ENCODE measurements around the gene FASTK.

FASTK gene

GRCh38 chr7:151117565-151117964 lies 37.0 kb upstream of the FASTK start:
- DNase-seq = no peak

DNA sequence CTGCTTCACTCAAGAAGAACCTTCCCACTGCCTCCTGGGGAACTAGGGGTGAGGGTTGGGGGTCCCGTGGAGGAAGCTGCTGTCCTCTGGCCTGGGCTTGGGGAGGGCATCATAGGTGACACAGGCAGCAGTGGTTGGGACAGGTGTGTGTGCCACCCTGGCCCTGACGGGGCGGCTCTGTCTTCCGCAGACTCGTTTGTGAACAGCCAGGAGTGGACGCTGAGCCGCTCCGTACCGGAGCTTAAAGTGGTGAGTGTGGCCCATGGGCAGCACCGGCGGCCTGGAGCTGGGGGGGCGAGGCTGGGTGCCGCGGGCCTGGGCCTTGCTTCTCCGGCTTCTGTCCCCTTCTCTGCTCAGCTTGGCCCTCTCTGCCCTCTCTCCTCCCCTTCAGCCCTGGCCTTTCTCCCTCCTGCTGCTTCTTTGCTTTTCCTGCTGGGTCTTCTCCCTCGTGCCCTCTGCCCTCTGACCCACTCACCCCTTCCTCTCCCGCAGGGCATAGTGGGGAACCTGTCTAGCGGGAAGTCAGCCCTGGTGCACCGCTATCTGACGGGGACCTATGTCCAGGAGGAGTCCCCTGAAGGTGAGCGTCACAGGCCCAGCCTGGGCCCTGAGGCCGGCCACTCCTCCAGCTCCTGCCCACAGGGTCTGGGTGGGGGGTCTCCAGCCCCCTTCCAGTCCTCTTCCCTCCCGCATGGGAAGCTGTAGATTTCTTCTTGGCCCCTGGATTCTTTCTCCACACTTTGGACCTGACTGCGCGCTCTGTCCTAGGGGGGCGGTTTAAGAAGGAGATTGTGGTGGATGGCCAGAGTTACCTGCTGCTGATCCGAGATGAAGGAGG lies 36.2 kb upstream of the FASTK start:
- no peak for DNase-seq

DNA sequence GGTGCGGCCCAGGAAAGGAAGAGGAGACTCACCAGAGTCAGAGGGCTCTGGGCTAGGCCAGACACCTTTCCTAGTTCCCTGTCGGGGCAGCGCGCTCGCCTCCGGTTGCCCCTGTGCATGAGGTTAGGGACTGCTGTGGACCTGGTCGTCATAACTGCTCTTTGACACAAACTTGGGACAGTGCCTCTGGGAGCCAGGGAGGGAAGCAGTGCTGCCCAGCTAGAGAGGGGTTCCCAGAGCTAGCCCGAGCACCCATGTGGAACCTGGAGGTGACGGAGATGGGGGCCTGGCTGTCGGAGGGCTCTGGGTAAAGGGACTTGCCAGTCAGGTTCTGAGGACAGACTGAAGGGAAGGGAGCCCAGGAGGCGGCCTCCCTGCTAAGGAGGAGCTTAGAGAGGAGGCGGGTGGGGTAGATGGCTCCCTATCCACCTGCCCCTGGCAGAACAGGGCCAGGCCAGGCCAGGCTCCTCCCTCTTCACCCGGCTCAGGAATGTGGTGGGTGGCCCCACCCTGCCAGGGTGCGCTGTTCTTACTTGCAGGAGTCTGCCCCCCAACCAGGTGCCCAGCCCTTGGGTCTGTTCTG lies 35.3 kb upstream of the FASTK start:
- DNase-seq = no peak

GRCh38 chr7:151115121-151115835 lies 34.7 kb upstream of the FASTK start:
- DNase-seq = no peak

DNA sequence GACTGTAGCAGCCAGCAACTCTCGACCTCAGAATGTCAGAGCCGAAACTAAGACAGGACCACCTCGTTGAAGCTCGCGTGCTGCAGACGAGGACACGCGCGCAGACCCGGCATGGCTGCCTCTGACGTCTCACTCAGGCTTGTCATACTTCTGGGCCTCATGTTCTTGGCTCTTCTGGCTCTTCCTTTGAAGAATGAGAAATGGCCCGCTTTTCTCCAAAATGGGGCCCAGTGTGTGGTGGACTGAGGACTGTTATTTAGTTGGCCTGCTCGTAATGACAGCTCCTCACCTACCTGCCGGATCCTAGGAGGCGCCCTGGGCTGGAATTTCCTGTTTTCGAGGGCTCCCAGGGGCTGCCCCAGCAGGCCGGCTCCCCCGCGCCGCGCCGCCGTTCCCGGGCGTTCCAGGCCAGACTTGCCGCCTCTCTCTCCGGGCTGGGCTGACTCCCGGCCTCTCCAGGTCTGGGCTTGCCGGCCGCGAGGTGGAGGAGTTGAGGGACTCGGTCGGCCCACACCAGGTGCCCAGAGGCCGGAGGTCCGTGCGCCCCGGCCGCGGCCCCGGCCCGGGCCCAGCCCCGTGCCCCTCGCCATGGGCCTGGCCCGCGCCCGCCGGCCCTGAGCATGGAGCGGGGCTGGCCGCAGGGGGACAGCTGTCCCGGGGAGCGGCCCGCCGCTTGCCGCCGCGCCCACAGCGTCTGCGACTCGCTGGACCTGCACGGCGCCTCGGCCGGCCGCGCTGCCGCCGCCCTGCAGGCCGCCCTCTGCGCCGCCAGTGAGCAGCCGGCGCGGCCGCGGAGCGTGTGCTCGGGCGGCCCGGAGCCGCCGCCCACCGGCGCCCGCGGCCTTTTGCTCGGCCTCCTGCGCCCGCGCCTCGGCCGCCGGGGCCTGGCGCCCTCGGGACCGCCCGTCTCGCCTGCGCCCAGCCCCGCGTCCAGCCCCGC lies 33.8 kb upstream of the FASTK start:
- DNase-seq = no peak

GRCh38 chr7:151113344-151114150 lies 32.9 kb upstream of the FASTK start:
- no peak for DNase-seq

DNA sequence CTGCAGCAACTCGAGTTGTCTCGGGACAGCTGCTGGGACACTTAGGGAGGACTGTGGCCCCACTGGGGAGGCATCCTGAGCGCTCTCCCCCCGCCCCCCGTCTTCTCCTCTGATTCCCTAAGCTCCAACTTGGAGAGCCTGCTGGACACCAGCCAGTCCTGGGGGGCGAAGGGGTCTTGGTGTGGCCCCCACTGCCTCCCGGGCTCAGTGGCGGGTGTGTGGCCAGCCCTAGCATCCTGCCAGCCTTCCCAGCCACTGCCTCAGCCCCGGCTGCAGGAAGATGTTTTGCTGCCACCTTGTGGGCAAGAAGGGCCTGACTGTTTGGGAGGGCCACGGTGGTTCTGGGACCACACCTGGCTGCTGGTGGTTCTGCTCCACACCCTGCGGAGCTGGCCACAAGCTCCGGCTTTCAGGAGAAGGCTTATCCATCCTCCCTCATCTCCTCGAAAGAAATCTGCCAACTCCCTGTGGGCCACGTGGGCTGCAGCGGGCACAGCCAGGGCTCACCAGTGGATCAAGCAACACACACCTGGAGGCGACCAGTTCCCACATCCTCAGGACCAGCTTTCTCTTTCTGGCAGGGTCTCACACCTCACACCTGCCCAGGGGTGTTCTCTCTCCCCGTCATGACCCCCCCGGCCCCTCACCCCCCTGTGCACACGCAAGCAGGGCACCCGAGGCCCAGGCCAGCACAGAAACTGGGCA lies 30.5 kb upstream of the FASTK start:
- DNase-seq = peak in 1 of 2 experiments; percentile 65

DNA sequence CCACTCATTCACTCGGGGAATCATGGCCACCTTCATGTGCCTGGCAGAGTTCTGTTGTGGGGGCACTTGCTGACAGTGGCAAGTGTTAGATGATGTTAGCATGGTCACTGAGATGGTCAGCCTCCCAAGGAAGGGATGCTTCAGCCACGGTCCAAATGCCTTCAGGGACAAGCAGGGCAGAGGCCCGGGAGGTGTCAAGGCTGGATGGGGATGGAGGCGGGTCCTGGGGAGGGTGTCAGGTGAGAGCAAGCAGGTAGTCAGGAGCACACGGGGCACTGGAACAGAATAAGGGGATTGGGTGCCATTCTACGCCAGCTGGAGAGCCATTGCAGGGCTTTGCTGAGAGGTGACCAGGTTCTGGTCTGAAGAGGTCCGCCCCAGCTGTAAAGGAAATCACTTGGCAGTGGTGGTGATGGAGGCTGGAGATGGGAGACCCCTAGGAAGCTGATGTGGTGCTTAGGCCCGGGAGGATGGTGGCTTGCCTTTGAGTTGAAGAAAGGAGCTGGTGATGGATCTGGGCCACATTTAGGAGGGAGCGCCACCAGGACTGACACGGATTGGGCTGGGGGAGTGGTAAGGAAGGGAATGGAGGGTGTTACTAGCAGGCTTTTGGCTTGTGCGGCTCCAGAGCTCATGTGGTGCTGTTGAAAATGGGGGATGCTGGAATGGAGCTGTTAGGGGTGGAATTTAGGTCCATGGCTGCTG lies 29.8 kb upstream of the FASTK start:
- DNase-seq = no peak

DNA sequence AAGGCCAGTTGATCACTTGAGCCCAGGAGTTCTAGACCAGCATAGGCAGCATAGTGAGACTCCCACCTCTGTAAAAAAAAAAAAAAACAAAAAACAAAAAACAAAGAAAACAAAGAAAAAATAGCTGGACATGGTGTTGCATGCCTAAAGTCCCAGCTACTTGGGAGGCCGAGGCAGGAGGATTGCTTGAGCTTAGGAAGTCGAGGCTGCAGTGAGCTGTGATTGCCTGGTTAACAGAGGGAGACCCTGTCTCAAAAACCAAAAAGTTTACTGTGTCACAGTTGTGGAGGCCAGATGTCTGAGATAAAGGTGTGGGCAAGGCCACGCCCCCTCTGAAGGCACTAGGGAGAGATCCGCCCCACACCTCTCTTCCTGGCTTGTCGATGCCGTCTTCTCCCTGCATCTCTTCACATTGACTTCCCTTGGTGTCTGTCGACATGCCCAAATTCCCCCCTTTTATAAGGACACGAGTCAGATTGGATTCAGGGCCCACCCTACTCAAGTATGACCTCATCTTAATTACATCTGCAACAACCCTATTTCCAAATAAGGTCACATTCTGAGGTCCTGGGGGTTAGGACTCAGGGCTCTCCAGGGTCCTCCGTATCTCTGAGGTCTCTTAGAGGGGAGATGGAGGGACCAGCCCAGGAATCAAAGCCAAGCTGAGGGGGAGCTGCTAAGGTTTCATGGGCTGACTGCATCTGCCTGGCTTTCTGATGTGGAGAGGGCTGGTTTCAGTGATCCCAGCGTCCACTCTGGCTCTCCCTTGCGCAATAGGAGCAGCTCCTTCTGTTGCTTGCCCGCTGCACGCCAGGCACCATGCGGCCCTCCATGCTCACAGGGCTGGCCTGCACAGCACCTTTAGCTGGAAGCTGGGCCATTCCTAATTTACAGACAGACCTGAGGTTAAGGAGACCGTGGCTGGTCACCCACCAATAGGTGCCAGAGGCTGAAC lies 28.8 kb upstream of the FASTK start:
- DNase-seq = no peak

DNA sequence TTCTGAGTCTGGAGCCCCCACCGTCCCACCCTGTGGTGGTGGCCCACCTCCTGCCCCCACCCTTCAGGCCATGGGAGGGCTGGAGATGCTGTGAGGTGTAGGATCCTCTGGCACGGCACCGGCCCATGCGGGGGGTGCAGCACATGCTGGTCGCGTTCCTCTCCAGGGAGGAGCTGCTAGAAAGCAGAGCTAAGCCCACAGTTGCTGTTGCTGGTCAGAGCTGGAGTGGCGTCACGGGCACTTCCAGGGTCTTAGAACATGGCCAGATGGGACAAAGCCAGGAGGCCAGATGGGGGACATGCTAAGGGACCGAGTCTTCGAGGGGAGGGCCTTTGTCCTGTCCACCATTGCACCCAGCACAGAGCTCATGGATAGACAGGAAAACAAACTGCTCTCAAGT lies 27.3 kb upstream of the FASTK start:
- no peak for DNase-seq

GRCh38 chr7:151104411-151105235 lies 24.0 kb upstream of the FASTK start:
- DNase-seq = no peak

GRCh38 chr7:151103973-151104372 lies 23.4 kb upstream of the FASTK start:
- no peak for DNase-seq

DNA sequence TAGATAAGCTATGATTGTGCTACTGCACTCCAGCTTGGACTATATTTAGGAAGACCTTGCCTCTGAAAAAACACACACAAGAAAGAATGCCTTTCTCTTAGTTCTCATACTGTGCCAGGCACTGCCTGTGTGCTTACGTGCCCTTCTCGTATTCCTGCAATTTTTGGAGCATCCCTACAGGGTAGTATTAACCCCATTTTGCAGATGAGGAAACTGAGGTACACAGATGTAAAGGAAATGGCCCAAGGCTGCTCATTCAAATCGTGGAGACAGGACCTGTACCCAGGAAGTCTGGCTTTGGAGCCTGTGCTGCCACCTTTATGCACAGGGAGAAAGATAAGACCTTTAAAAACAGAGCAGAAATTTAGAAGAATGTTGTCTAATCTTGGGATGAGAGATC lies 22.4 kb upstream of the FASTK start:
- no peak for DNase-seq

DNA sequence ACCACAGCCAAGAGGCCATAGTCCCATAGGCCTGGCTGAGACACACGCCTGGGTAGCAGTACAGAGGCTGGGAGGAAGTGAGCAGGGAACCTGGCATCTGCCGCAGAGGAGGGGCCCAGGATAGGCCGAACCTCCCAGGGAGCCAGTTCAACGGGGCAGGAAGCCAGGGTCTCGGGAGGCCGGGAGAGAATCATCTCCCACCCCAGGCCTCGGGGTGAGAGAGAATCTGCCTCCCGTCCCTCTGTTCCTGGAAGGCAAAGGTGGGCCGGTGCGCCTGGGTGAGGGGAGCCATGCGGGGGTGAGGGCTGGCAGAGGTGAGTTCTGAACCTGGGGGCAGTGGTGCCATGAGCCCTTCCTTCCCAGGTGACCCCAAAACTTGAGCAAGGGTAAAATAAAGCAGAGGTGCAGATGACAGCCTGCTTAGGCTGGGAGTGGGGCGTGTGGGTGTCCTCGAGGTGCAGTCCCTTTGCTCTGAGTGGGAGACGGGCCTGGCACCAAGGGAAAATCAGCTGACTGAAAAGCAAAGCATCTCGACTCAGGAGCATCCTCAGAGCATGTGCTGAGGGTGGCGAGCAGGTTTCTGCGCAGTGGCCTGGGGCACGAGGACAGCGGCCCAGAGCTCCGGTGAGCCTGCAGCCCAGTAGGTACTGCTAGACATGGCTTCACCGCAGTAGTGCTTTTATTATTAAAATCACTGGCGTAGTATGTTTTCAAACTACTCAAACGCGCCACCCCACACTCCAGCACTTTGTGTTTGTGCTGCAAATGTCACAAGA lies 21.2 kb upstream of the FASTK start:
- no peak for DNase-seq

DNA sequence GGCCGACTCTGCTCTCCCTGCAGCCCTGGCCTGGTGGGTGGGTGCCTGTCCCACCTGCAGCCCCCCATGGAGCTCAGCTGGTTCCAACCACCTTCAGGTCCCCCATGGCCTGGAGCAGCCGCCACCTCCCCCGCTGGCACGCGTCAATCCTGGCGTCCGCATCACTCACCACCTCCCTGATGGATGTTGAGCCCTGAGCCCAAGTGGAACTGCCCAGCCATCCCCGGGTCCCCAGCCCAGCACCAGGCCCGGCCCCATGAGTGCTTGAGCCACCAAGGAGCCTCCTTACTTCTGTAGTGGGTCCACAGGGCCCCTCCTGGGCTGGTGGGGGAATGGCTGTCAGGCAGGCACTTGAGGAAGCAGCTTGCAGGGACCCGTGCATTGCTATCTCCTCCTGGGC lies 20.3 kb upstream of the FASTK start:
- DNase-seq = no peak

GRCh38 chr7:151099486-151100211 lies 19.0 kb upstream of the FASTK start:
- no peak for DNase-seq
